Stimulated activated naive CD8-positive, alpha-beta T cell treated with anti-CD3 and anti-CD28 coated beads, Interleukin-15, amount 100 ng/mL, for 72 hours (primary cell): Measurements from ENCODE around the gene TBL3.

Source experiments
- ATAC-seq: fragments of 150-1000 bp; cut with Tn5 transposase; 2 replicates; pipeline ENCODE4 v1.10.0; 2021; ENCODE audit warnings: mild to moderate bottlenecking, moderate library complexity
- DNase-seq, 2 donors: peaks; one replicate each; pipeline ENCODE4 v3.0.0; 2021 to 2022
- H3K27ac Mint-ChIP-seq, 2 donors: one replicate each; pipeline ENCODE4 v1.8.0; 2022; ENCODE audit warnings: mild to moderate bottlenecking in 2 of 2, mixed read lengths in 2 of 2, moderate library complexity in 2 of 2
- H3K27me3 Mint-ChIP-seq: one replicate; pipeline ENCODE4 v1.8.0; 2022; ENCODE audit warnings: mixed read lengths
- H3K4me1 Mint-ChIP-seq: one replicate; pipeline ENCODE4 v1.8.0; 2022; ENCODE audit warnings: mild to moderate bottlenecking, mixed read lengths
- H3K4me3 Mint-ChIP-seq, 2 donors: one replicate each; pipeline ENCODE4 v1.8.0; 2022; ENCODE audit warnings: mild to moderate bottlenecking in 2 of 2, mixed read lengths in 2 of 2, moderate library complexity in 1 of 2
- H3K9me3 Mint-ChIP-seq, 2 donors: one replicate each; pipeline ENCODE4 v1.8.0; 2022; ENCODE audit warnings: mixed read lengths in 2 of 2

Gene TBL3

DNA sequence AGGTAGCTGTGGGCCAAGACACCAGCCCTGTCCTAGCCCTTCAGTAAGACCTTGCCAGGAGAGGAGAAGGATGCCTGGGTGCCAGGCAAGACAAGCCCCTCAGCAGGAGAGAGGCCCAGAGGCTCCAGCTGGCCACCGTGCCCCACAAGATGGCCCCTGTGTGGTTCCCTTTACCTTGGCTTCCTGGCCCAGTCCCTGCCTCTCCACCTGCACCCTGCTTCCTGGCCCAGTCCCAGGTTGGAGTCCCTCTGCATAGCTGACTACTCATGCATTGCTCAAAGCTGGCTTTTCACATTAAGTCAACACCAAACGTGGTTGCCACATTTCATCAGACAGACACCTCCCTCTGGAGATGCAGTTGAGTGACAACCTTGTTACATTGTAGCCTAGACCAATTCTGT lies 21.9 kb downstream of the TBL3 start:
- H3K4me1 Mint-ChIP-seq: peaks cover 46% of the 10 kb centered on the region
- H3K4me3 Mint-ChIP-seq: no peak overlapping the region
- DNase-seq (peak in 1 of 2 donors; percentile 44), ATAC-seq (peak; percentile 10)
- peak overlapping the region; percentile 19 to 54 for H3K27ac Mint-ChIP-seq
- no peaks in the 10 kb centered on the region for H3K9me3 Mint-ChIP-seq
- peaks cover 17% of the 10 kb centered on the region for H3K27me3 Mint-ChIP-seq

DNA sequence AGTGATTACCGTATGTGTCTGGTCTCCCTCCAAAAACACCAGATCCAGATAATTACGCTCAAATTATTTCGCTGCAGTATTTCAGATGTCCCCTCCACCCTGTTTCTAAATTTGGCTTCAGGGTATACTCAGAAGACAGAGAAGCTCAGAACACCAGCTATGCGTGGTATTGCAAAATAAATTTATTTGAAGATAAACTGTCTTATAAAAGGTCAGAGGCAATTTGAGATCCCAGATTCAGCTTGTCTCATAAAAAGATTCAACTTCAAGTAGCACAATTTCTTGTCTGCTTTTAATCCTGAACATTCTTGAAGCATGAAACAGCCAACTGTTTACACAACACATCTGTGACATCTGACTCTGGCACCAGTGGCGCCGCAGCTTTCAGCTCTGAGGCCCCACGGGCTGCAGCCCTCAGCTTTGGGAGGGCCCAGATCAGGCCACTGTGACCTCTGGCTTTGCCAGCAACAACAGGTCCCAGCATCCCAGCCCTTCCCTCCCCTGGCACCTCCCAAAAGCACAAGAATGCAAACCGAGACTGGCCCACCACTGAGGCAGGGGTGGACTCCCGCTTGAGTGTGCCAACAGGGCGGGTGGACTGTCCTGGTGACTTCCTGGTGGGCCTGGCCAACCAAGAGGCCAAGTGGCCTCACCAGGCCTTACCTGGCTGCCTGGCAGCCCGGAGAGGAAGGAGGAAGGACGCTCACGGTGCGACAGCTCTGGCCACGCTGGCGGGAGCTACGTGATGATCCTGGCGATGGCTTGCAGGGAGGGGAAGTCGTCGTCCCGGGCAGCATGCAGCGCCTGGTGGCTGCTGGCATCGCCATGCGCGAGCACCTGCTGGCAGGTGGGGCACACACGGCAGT lies 25.9 kb downstream of the TBL3 start:
- Mint-ChIP-seq H3K9me3 (no peaks in the 10 kb centered on the region), H3K27ac (peak overlapping the region in 1 of 2 donors; percentile 49), H3K4me3 (no peak overlapping the region), H3K27me3 (no peaks in the 10 kb centered on the region), H3K4me1 (peaks cover 25% of the 10 kb centered on the region)
- no peak for ATAC-seq
- DNase-seq: no peak

DNA sequence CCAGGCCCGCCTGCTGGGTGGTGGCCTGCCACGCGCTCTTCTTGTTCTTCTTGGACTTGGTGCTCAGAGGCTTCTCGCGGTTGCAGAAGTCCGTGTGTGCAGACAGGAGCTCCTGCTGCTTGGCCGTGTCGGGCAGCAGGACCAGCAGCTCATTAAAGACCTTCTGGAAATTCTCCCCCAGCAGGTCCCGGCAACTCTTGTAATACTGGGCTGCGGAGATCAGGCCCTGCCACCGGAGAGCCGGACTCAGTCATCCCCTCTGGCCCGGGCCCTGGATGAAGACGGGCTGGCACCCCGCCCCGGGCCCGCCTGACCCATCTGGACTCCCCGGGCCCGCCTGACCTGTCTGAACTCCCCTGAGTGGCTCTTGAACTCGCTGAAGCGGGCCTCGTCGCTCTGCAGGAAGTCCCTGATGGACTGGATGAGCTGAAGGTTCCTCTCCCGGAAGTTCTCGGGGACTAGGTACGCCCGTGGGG lies 26.5 kb downstream of the TBL3 start:
- H3K4me3 Mint-ChIP-seq: no peak overlapping the region
- H3K9me3 Mint-ChIP-seq: no peaks in the 10 kb centered on the region
- H3K27me3 Mint-ChIP-seq: no peaks in the 10 kb centered on the region
- H3K4me1 Mint-ChIP-seq: peaks cover 22% of the 10 kb centered on the region
- DNase-seq: no peak
- ATAC-seq: no peak
- H3K27ac Mint-ChIP-seq: no peak overlapping the region

DNA sequence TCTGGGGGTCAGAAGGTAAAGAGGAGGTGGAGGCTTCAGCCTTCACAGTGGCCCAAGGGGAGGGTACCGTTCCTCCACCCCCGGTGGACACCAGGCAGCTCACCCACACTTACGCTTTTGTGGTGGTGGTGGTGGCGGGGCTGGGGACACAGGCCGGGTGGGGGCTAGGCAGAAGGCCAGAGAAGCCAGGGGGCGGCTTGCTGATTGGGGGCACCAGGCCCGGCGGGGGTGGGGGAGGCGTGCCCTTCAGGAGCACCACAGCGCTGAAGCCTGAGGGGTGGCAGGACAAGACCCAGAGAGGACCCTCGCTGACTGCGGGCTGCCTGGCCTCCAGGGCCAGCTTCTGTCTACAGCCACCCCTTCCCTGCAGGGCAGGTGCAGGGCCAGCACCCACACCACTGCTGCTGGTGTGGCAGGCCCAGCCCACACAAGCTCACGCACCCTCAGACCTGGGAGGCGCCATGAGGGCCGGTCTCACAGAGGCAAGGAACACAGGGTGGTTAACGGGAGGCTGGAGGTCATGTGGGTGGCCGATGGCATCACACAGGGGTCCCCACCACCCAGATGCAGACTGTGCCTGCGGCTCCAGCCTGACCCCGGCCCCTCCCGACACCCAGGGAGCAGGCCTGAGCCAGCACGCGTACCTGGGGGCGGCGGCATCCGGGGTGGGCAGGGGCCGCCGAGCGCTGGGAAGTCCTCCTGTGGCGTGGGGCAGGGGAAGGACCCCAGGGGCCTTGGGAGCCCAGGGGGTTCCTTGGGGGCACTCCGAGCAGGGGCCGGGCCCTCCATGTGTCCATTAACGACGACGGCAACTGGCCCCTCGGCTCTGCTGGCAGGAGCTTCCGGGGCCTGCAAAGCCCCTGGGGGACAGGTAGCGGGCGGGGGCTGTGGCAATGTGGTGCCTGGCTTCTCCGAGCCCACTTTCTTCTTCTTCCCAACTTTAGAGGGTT lies 27.3 kb downstream of the TBL3 start:
- no peak for ATAC-seq
- H3K9me3 Mint-ChIP-seq: no peaks in the 10 kb centered on the region
- DNase-seq: no peak
- peaks cover 19% of the 10 kb centered on the region for H3K4me1 Mint-ChIP-seq
- H3K27me3 Mint-ChIP-seq: no peaks in the 10 kb centered on the region
- peak overlapping the region in 1 of 2 donors; percentile 76 for H3K27ac Mint-ChIP-seq
- H3K4me3 Mint-ChIP-seq: no peak overlapping the region

GRCh38 chr16:1999866-2000514 lies 28.1 kb downstream of the TBL3 start:
- peaks cover 28% of the 10 kb centered on the region for H3K4me1 Mint-ChIP-seq
- H3K27me3 Mint-ChIP-seq: no peaks in the 10 kb centered on the region
- no peak for ATAC-seq
- DNase-seq: no peak
- no peaks in the 10 kb centered on the region for H3K9me3 Mint-ChIP-seq
- no peak overlapping the region for H3K4me3 Mint-ChIP-seq
- H3K27ac Mint-ChIP-seq: no peak overlapping the region

DNA sequence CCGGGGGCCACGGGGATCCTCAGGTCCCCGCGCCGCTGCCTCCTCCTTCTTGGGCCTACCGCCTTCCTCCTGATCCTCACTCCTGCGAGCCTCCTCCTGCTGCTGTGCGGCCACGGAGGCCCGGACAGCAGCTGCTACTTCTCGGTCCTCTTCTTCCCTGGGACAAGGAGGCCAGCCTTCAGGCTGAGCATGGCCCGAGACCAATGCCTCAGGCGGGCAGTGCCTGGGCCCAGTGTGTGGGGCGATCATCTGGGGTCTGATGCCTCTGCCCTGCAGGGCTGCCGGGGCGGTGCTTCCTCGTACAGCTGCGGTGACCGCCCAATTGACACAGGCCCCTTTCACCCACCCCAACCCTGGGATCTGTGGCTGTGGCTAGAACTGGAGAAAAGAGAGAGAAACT lies 29.2 kb downstream of the TBL3 start:
- H3K4me3 Mint-ChIP-seq: no peak overlapping the region
- peak overlapping the region in 1 of 2 donors; percentile 45 for H3K27ac Mint-ChIP-seq
- no peak for DNase-seq
- H3K9me3 Mint-ChIP-seq: no peaks in the 10 kb centered on the region
- no peak for ATAC-seq
- H3K27me3 Mint-ChIP-seq: no peaks in the 10 kb centered on the region
- peaks cover 36% of the 10 kb centered on the region for H3K4me1 Mint-ChIP-seq

DNA sequence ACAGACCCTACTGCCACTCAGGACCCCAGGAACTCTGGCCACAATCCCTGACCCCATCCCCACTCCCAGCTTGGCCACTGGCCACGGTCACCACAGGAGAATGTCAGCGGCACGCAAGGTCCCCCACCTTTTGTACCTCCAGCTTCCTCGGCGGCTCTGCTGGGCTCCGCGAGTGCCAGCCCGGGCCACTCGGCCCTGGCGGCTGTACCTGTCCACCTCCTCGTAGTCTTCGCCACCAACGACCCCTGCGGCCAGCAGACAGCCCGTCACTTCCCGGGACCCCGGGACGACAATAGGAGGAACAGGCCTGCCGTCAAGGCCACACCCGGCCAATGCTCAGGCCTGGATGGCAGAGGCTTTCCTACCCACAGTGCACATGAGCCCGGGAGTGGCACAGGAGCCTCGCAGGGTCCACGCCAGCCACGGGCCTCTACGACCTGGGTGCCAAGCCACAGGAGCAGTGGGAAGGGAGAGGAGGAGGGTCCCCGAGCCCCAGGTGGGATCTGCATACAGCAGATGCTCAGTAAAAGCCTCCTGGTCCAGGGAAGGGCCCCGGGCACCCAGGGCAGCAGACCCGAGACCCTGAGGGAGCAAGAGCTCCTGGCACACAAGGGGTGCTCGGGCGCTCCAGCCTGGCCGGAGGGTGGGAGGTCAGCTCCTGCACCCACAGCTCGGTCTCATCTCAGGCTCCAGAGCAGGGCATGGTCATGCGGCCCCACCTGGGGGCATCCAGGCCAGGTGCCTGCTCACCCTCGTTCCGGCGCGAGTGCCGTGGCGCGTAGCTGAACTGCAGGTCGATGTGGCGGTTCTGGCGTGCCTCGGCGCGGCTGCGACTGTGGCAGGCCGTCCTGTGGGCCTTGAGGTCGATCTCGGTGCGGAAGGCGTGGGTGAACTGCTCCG lies 29.9 kb downstream of the TBL3 start:
- no peaks in the 10 kb centered on the region for H3K27me3 Mint-ChIP-seq
- H3K9me3 Mint-ChIP-seq: no peaks in the 10 kb centered on the region
- H3K4me3 Mint-ChIP-seq: no peak overlapping the region
- H3K4me1 Mint-ChIP-seq: peaks cover 36% of the 10 kb centered on the region
- DNase-seq: no peak
- H3K27ac Mint-ChIP-seq: no peak overlapping the region
- ATAC-seq: no peak

DNA sequence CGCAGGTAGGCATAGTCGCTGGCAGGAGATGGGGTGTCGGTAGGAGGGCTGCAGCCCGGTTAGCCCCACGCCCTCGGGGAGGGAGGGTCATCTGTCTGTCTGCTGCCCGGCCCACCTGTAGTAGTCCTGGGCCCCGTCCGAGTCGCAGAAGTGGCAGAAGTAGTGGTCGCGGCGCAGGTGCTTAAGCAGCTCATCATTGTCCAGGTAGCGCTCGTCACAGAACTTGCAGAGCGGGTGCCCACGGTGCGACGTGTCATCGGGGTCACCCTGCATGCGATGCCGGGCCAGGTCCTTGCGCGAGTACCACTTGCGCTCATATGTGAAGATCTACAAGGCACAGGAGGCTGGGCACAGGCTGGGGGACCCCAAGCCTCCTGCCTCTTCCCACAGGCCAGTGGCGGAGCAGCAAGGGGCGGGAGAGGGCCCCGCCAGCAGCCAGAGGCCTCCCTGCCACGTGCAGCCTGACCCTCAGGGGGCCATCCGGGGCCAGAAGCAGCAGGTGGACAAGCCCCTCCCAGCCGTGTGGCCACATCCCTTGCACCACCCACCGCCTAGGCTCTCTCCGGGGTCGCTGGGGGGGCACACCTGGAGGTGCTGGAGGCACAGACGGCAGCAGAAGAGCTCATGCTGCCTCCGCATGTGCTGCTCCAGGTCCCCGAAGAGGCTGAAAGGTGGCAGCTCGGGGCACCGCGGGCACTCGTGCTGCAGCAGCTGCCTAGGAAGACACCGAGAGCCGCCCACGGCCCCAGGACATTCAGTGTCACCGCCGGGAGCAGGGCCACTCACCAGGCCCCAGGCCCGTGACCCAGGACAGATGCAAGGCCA lies 30.8 kb downstream of the TBL3 start:
- H3K9me3 Mint-ChIP-seq: no peaks in the 10 kb centered on the region
- H3K4me1 Mint-ChIP-seq: peaks cover 39% of the 10 kb centered on the region
- H3K27ac Mint-ChIP-seq: peak overlapping the region in 1 of 2 donors; percentile 59
- ATAC-seq: no peak
- no peak overlapping the region for H3K4me3 Mint-ChIP-seq
- no peaks in the 10 kb centered on the region for H3K27me3 Mint-ChIP-seq
- DNase-seq: no peak

DNA sequence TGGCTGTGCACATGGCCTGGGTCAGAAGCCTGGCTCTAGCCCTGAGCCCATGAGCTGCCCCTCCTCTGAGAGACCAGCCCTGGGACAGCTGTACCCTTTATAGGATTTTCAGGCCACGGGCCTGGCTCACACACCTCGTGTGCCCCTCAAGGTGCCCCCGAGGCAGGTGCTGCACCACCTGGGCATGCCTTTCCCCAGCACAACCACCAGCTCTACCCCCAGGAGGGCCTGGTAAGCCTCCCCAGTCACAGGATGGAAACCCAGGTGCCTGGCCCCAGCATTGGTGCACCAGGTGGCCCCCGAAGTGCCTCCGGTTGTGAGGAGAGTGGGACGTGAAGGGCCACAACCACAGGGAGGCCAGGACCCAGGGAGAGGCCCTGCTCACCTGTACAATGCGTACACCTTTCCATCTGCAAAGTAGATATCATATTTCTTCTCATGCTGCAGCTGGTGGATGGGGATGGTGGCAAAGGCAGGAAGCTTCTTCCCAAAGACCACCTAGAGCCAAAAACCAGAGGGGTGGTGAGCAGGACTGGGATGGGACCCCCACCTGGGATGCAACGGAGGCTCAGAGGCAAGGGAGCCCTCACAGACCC lies 31.5 kb downstream of the TBL3 start:
- no peaks in the 10 kb centered on the region for H3K27me3 Mint-ChIP-seq
- ATAC-seq: no peak
- no peaks in the 10 kb centered on the region for H3K9me3 Mint-ChIP-seq
- H3K27ac Mint-ChIP-seq: no peak overlapping the region
- no peak for DNase-seq
- no peak overlapping the region for H3K4me3 Mint-ChIP-seq
- peaks cover 46% of the 10 kb centered on the region for H3K4me1 Mint-ChIP-seq

GRCh38 chr16:2003827-2004641 lies 32.2 kb downstream of the TBL3 start:
- Mint-ChIP-seq H3K9me3 (no peaks in the 10 kb centered on the region), H3K27ac (no peak overlapping the region), H3K4me1 (peaks cover 53% of the 10 kb centered on the region), H3K4me3 (peak overlapping the region in 1 of 2 donors; percentile 13), H3K27me3 (no peaks in the 10 kb centered on the region)
- ATAC-seq: peak; percentile 87
- peak; percentile 87 to 90 for DNase-seq

GRCh38 chr16:2004795-2005517 lies 33.1 kb downstream of the TBL3 start:
- Mint-ChIP-seq H3K9me3 (no peaks in the 10 kb centered on the region), H3K4me1 (peaks cover 53% of the 10 kb centered on the region), H3K4me3 (peak overlapping the region in 1 of 2 donors; percentile 46), H3K27ac (no peak overlapping the region), H3K27me3 (no peaks in the 10 kb centered on the region)
- no peak for DNase-seq
- no peak for ATAC-seq

- Mint-ChIP-seq H3K4me1 (peaks cover 59% of the 10 kb centered on the region), H3K9me3 (no peaks in the 10 kb centered on the region), H3K27ac (peak overlapping the region in 1 of 2 donors; percentile 80), H3K27me3 (no peaks in the 10 kb centered on the region), H3K4me3 (peak overlapping the region in 1 of 2 donors; percentile 70)
- no peak for ATAC-seq
- DNase-seq: no peak
Observed at GRCh38 chr16:2005646-2006045, 33.8 kb downstream of the TBL3 start.
